ENCODE measurements around the gene AQP2. TPM values are rescaled to one million over a fixed set of nuclear protein-coding genes. Genes with fewer than 3 reads are reported as not detected.

AQP2 gene
- total RNA-seq, 4 donors from 2014 or later: not detected

DNA sequence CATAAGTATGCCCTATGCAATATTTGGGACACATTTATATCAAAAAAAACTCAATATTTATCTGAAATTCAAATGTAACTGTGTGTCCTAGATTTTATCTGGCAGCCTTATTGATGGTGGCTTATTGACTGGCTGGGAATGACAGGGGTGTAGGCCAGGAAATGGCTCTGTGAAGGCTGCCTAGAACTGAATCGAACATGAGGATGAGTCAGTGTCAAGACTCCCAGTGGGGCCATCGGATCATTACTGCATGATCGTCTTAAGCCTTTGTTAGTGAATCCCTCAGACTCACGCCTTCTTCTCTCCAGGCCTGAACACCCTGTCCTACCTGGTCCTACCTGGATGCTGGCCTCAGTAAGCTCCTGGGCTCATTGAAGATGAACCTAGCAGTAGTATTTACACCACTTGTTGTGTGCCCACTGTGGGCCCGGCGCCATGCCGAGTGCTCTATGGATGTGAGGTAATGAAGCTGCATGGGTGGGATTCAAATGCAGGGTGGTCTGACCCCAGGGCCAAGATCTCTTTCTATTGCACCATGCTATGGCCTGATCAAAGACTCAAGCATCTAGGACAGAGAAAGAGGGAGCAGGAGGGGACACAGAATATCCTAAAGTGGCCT lies 25.8 kb upstream of the AQP2 start:
- no peak for TF ChIP-seq POLR2A (IDR thresholded peaks at IDR 0.05)
- TF ChIP-seq, protein P1, sequence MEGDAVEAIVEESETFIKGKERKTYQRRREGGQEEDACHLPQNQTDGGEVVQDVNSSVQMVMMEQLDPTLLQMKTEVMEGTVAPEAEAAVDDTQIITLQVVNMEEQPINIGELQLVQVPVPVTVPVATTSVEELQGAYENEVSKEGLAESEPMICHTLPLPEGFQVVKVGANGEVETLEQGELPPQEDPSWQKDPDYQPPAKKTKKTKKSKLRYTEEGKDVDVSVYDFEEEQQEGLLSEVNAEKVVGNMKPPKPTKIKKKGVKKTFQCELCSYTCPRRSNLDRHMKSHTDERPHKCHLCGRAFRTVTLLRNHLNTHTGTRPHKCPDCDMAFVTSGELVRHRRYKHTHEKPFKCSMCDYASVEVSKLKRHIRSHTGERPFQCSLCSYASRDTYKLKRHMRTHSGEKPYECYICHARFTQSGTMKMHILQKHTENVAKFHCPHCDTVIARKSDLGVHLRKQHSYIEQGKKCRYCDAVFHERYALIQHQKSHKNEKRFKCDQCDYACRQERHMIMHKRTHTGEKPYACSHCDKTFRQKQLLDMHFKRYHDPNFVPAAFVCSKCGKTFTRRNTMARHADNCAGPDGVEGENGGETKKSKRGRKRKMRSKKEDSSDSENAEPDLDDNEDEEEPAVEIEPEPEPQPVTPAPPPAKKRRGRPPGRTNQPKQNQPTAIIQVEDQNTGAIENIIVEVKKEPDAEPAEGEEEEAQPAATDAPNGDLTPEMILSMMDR (IDR thresholded peaks at IDR 0.05): no peak
- Histone ChIP-seq H3K36me3 (no peaks in the 10 kb centered on the region), H3K4me1 (no peaks in the 10 kb centered on the region), H3K9me3 (no peaks in the 10 kb centered on the region), H3K4me3 (no peak overlapping the region), H3K27me3 (no peaks in the 10 kb centered on the region), H3K27ac (no peak overlapping the region)
- DNase-seq: peak in 1 of 2 donors; percentile 4
- intact Hi-C loops (cut with DNase I; ENCODE audit: low total_unique reads): no loop called here

- TF ChIP-seq POLR2A (IDR thresholded peaks at IDR 0.05): no peak
- TF ChIP-seq, protein P1 (IDR thresholded peaks at IDR 0.05): no peak
- no peaks in the 10 kb centered on the region for H3K27me3 ChIP-seq
- no peak overlapping the region for H3K27ac ChIP-seq
- H3K9me3 ChIP-seq: no peaks in the 10 kb centered on the region
- no peaks in the 10 kb centered on the region for H3K36me3 ChIP-seq
- no peak overlapping the region for H3K4me3 ChIP-seq
- no peaks in the 10 kb centered on the region for H3K4me1 ChIP-seq
- peak in 1 of 2 donors; percentile 5 for DNase-seq
- intact Hi-C loops (cut with DNase I; ENCODE audit: low total_unique reads): no loop called here
Measured at GRCh38 chr12:49925433-49926204, 24.9 kb upstream of the AQP2 start.

- Histone ChIP-seq H3K27ac (no peak overlapping the region), H3K36me3 (no peaks in the 10 kb centered on the region), H3K27me3 (no peaks in the 10 kb centered on the region), H3K4me1 (no peaks in the 10 kb centered on the region), H3K4me3 (no peak overlapping the region), H3K9me3 (no peaks in the 10 kb centered on the region)
- intact Hi-C loops (cut with DNase I; ENCODE audit: low total_unique reads): no loop called here
- no peak for TF ChIP-seq POLR2A (IDR thresholded peaks at IDR 0.05)
- TF ChIP-seq, protein P1 (IDR thresholded peaks at IDR 0.05): no peak
- peak in 1 of 2 donors; percentile 5 for DNase-seq
Measured at GRCh38 chr12:49928471-49928870, 22.1 kb upstream of the AQP2 start.

DNA sequence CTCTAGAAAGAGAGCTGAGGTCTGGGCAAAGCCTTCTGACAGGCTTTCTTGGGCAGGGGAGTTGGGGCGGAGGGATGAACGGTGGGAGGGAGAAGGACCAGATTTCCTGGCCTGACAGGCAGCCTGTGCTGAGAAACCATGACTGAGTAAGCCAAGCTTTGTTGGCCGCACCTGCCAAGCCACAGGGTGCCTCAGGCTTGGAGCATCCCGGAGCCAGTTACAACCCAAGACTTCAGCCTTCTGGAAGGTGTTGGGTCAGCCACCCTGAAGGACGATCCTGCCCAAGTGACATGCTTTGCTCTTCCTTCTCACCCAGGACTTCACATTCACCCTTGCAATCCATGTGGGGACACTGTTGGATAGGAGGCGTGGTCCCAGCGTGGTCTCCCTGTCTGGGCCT lies 21.0 kb upstream of the AQP2 start:
- DNase-seq: no peak
- intact Hi-C loops (cut with DNase I; ENCODE audit: low total_unique reads): no loop called here
- H3K27me3 ChIP-seq: no peaks in the 10 kb centered on the region

More for the DNA sequence above, 21.0 kb upstream of the AQP2 start:
- Histone ChIP-seq H3K27ac (no peak overlapping the region), H3K36me3 (no peaks in the 10 kb centered on the region), H3K4me1 (no peaks in the 10 kb centered on the region), H3K4me3 (no peak overlapping the region), H3K9me3 (no peaks in the 10 kb centered on the region)
- TF ChIP-seq, protein P1 (IDR thresholded peaks at IDR 0.05): no peak
- no peak for TF ChIP-seq POLR2A (IDR thresholded peaks at IDR 0.05)

All from uterus (tissue), 4 donors.